ENCODE measurements around the gene WDR82. TPM values are rescaled to one million over a fixed set of nuclear protein-coding genes. Genes with fewer than 3 reads are reported as not detected.

WDR82 gene
- total RNA-seq, 1 donor from 2014 or later, result 69.9 TPM

- H3K9ac ChIP-seq (ENCODE audit: low read depth in 1 of 3, low read length in 3 of 3), result no peak overlapping the region
- no peak overlapping the region for H3K4me3 ChIP-seq (ENCODE audit: low read length in 3 of 3)
- no peaks in the 10 kb centered on the region for H3K9me3 ChIP-seq (ENCODE audit: control insufficient read depth in 3 of 3, low read length in 3 of 3)
- H3K4me1 ChIP-seq (ENCODE audit: control insufficient read depth in 3 of 3, insufficient read depth in 3 of 3, low read length in 3 of 3), result peaks cover under 1 to 4% (median under 1%) of the 10 kb centered on the region in 3 donors
- H3K27me3 ChIP-seq (ENCODE audit: control insufficient read depth in 3 of 3, insufficient read depth in 3 of 3, low read length in 3 of 3), result no peaks in the 10 kb centered on the region
- H3K36me3 ChIP-seq (ENCODE audit: control insufficient read depth in 3 of 3, insufficient read depth in 3 of 3, low read length in 3 of 3), result no peaks in the 10 kb centered on the region
- no peak overlapping the region for H3K27ac ChIP-seq (ENCODE audit: low read depth, low read length)
Measured at GRCh38 chr3:52308308-52308707, 29.9 kb upstream of the WDR82 start.

- Histone ChIP-seq H3K36me3 (ENCODE audit: control insufficient read depth in 3 of 3, insufficient read depth in 3 of 3, low read length in 3 of 3) (no peaks in the 10 kb centered on the region), H3K4me3 (ENCODE audit: low read length in 3 of 3) (no peak overlapping the region), H3K4me1 (ENCODE audit: control insufficient read depth in 3 of 3, insufficient read depth in 3 of 3, low read length in 3 of 3) (no peaks in the 10 kb centered on the region), H3K9ac (ENCODE audit: low read depth in 1 of 3, low read length in 3 of 3) (no peak overlapping the region), H3K27me3 (ENCODE audit: control insufficient read depth in 3 of 3, insufficient read depth in 3 of 3, low read length in 3 of 3) (no peaks in the 10 kb centered on the region), H3K9me3 (ENCODE audit: control insufficient read depth in 3 of 3, low read length in 3 of 3) (no peaks in the 10 kb centered on the region), H3K27ac (ENCODE audit: low read depth, low read length) (no peak overlapping the region)
Measured at GRCh38 chr3:52306978-52307377, 28.5 kb upstream of the WDR82 start.

- Histone ChIP-seq H3K4me1 (ENCODE audit: control insufficient read depth in 3 of 3, insufficient read depth in 3 of 3, low read length in 3 of 3) (no peaks in the 10 kb centered on the region), H3K36me3 (ENCODE audit: control insufficient read depth in 3 of 3, insufficient read depth in 3 of 3, low read length in 3 of 3) (no peaks in the 10 kb centered on the region), H3K9me3 (ENCODE audit: control insufficient read depth in 3 of 3, low read length in 3 of 3) (no peaks in the 10 kb centered on the region), H3K27ac (ENCODE audit: low read depth, low read length) (no peak overlapping the region), H3K9ac (ENCODE audit: low read depth in 1 of 3, low read length in 3 of 3) (no peak overlapping the region), H3K27me3 (ENCODE audit: control insufficient read depth in 3 of 3, insufficient read depth in 3 of 3, low read length in 3 of 3) (no peaks in the 10 kb centered on the region), H3K4me3 (ENCODE audit: low read length in 3 of 3) (no peak overlapping the region)
Measured at GRCh38 chr3:52305926-52306325, 27.5 kb upstream of the WDR82 start.

- H3K4me1 ChIP-seq (ENCODE audit: control insufficient read depth in 3 of 3, insufficient read depth in 3 of 3, low read length in 3 of 3), result no peaks in the 10 kb centered on the region
- no peaks in the 10 kb centered on the region for H3K27me3 ChIP-seq (ENCODE audit: control insufficient read depth in 3 of 3, insufficient read depth in 3 of 3, low read length in 3 of 3)
- H3K4me3 ChIP-seq (ENCODE audit: low read length in 3 of 3), result no peak overlapping the region
- H3K9me3 ChIP-seq (ENCODE audit: control insufficient read depth in 3 of 3, low read length in 3 of 3), result no peaks in the 10 kb centered on the region
- H3K27ac ChIP-seq (ENCODE audit: low read depth, low read length), result no peak overlapping the region
- H3K9ac ChIP-seq (ENCODE audit: low read depth in 1 of 3, low read length in 3 of 3), result peak overlapping the region in 1 of 3 donors; percentile 16
- H3K36me3 ChIP-seq (ENCODE audit: control insufficient read depth in 3 of 3, insufficient read depth in 3 of 3, low read length in 3 of 3), result no peaks in the 10 kb centered on the region
Measured at GRCh38 chr3:52303811-52304210, 25.4 kb upstream of the WDR82 start.

- Histone ChIP-seq H3K9ac (ENCODE audit: low read depth in 1 of 3, low read length in 3 of 3) (no peak overlapping the region), H3K36me3 (ENCODE audit: control insufficient read depth in 3 of 3, insufficient read depth in 3 of 3, low read length in 3 of 3) (no peaks in the 10 kb centered on the region), H3K9me3 (ENCODE audit: control insufficient read depth in 3 of 3, low read length in 3 of 3) (no peaks in the 10 kb centered on the region), H3K27ac (ENCODE audit: low read depth, low read length) (no peak overlapping the region), H3K4me3 (ENCODE audit: low read length in 3 of 3) (no peak overlapping the region), H3K27me3 (ENCODE audit: control insufficient read depth in 3 of 3, insufficient read depth in 3 of 3, low read length in 3 of 3) (no peaks in the 10 kb centered on the region), H3K4me1 (ENCODE audit: control insufficient read depth in 3 of 3, insufficient read depth in 3 of 3, low read length in 3 of 3) (no peaks in the 10 kb centered on the region)
Measured at GRCh38 chr3:52302426-52303145, 24.1 kb upstream of the WDR82 start.

- peaks cover 0 to 2% (median 0%) of the 10 kb centered on the region in 3 donors for H3K36me3 ChIP-seq (ENCODE audit: control insufficient read depth in 3 of 3, insufficient read depth in 3 of 3, low read length in 3 of 3)
- H3K27me3 ChIP-seq (ENCODE audit: control insufficient read depth in 3 of 3, insufficient read depth in 3 of 3, low read length in 3 of 3), result no peaks in the 10 kb centered on the region
- no peak overlapping the region for H3K4me3 ChIP-seq (ENCODE audit: low read length in 3 of 3)
- no peak overlapping the region for H3K27ac ChIP-seq (ENCODE audit: low read depth, low read length)
- H3K9ac ChIP-seq (ENCODE audit: low read depth in 1 of 3, low read length in 3 of 3), result no peak overlapping the region
- no peaks in the 10 kb centered on the region for H3K4me1 ChIP-seq (ENCODE audit: control insufficient read depth in 3 of 3, insufficient read depth in 3 of 3, low read length in 3 of 3)
- no peaks in the 10 kb centered on the region for H3K9me3 ChIP-seq (ENCODE audit: control insufficient read depth in 3 of 3, low read length in 3 of 3)
Measured at GRCh38 chr3:52299879-52300611, 21.6 kb upstream of the WDR82 start.

- Histone ChIP-seq H3K9me3 (ENCODE audit: control insufficient read depth in 3 of 3, low read length in 3 of 3) (no peaks in the 10 kb centered on the region), H3K36me3 (ENCODE audit: control insufficient read depth in 3 of 3, insufficient read depth in 3 of 3, low read length in 3 of 3) (peaks cover 0 to 2% (median 0%) of the 10 kb centered on the region in 3 donors), H3K9ac (ENCODE audit: low read depth in 1 of 3, low read length in 3 of 3) (no peak overlapping the region), H3K4me3 (ENCODE audit: low read length in 3 of 3) (no peak overlapping the region), H3K27ac (ENCODE audit: low read depth, low read length) (no peak overlapping the region), H3K27me3 (ENCODE audit: control insufficient read depth in 3 of 3, insufficient read depth in 3 of 3, low read length in 3 of 3) (no peaks in the 10 kb centered on the region), H3K4me1 (ENCODE audit: control insufficient read depth in 3 of 3, insufficient read depth in 3 of 3, low read length in 3 of 3) (no peaks in the 10 kb centered on the region)
Measured at GRCh38 chr3:52299247-52299878, 20.9 kb upstream of the WDR82 start.

GRCh38 chr3:52298149-52299098 lies 20.0 kb upstream of the WDR82 start:
- no peak overlapping the region for H3K4me3 ChIP-seq (ENCODE audit: low read length in 3 of 3)
- no peak overlapping the region for H3K27ac ChIP-seq (ENCODE audit: low read depth, low read length)
- no peaks in the 10 kb centered on the region for H3K4me1 ChIP-seq (ENCODE audit: control insufficient read depth in 3 of 3, insufficient read depth in 3 of 3, low read length in 3 of 3)
- peak overlapping the region in 1 of 3 donors; percentile 16 for H3K9ac ChIP-seq (ENCODE audit: low read depth in 1 of 3, low read length in 3 of 3)
- no peaks in the 10 kb centered on the region for H3K9me3 ChIP-seq (ENCODE audit: control insufficient read depth in 3 of 3, low read length in 3 of 3)
- peaks cover 0 to 3% (median 2%) of the 10 kb centered on the region in 3 donors for H3K36me3 ChIP-seq (ENCODE audit: control insufficient read depth in 3 of 3, insufficient read depth in 3 of 3, low read length in 3 of 3)
- no peaks in the 10 kb centered on the region for H3K27me3 ChIP-seq (ENCODE audit: control insufficient read depth in 3 of 3, insufficient read depth in 3 of 3, low read length in 3 of 3)

- peaks cover 5 to 10% (median 8%) of the 10 kb centered on the region in 3 donors for H3K36me3 ChIP-seq (ENCODE audit: control insufficient read depth in 3 of 3, insufficient read depth in 3 of 3, low read length in 3 of 3)
- no peak overlapping the region for H3K9ac ChIP-seq (ENCODE audit: low read depth in 1 of 3, low read length in 3 of 3)
- H3K9me3 ChIP-seq (ENCODE audit: control insufficient read depth in 3 of 3, low read length in 3 of 3), result no peaks in the 10 kb centered on the region
- H3K27me3 ChIP-seq (ENCODE audit: control insufficient read depth in 3 of 3, insufficient read depth in 3 of 3, low read length in 3 of 3), result no peaks in the 10 kb centered on the region
- H3K4me3 ChIP-seq (ENCODE audit: low read length in 3 of 3), result no peak overlapping the region
- no peaks in the 10 kb centered on the region for H3K4me1 ChIP-seq (ENCODE audit: control insufficient read depth in 3 of 3, insufficient read depth in 3 of 3, low read length in 3 of 3)
- no peak overlapping the region for H3K27ac ChIP-seq (ENCODE audit: low read depth, low read length)
Measured at GRCh38 chr3:52297242-52298148, 19.0 kb upstream of the WDR82 start.
